Adipocyte (in vitro differentiated cells): Measurements from ENCODE around the gene FCGR2B.
A peak's percentile ranks its signal among the peaks of the same experiment; 100 is the strongest.
"Not testable (repeated sequence)": the region's sequence is repeated elsewhere in the genome, so short reads cannot be mapped to it uniquely, and the experiment has no call there.

Experiments
- DNase-seq: peaks from one replicate; pipeline ENCODE4 v3.0.0-alpha.2; 2015; ENCODE audit warnings: low read depth
- H3K27me3 ChIP-seq: replicated peaks from 2 replicates; pipeline ENCODE4 v1.7.0; 2013; ENCODE audit warnings: mild to moderate bottlenecking, low read length, moderate library complexity; ENCODE audit not compliant: control insufficient read depth, insufficient read depth
- H3K36me3 ChIP-seq: 2 replicates; pipeline ENCODE4 v1.7.0; 2013; ENCODE audit warnings: low read length, mild to moderate bottlenecking, moderate library complexity; ENCODE audit not compliant: control insufficient read depth, insufficient read depth, severe bottlenecking
- H3K4me1 ChIP-seq: 2 replicates; pipeline ENCODE4 v1.7.0; 2013; ENCODE audit warnings: mild to moderate bottlenecking, low read length, moderate library complexity; ENCODE audit not compliant: control insufficient read depth, insufficient read depth
- H3K4me3 ChIP-seq: 2 replicates; pipeline ENCODE4 v1.7.0; 2013; ENCODE audit warnings: mild to moderate bottlenecking, low read length, moderate library complexity
- H3K9ac ChIP-seq: 2 replicates; pipeline ENCODE4 v1.7.0; 2013; ENCODE audit warnings: mild to moderate bottlenecking, low read length, moderate library complexity
- H3K9me3 ChIP-seq: 2 replicates; pipeline ENCODE4 v1.7.0; 2013; ENCODE audit warnings: mild to moderate bottlenecking, low read length, moderate library complexity; ENCODE audit not compliant: control insufficient read depth

Gene FCGR2B

GRCh38 chr1:161634993-161635392, 27.9 kb upstream of the FCGR2B start:
- not testable (repeated sequence) for H3K27me3 ChIP-seq, H3K9ac ChIP-seq, H3K4me3 ChIP-seq, DNase-seq, H3K4me1 ChIP-seq, H3K9me3 ChIP-seq, H3K36me3 ChIP-seq

DNA sequence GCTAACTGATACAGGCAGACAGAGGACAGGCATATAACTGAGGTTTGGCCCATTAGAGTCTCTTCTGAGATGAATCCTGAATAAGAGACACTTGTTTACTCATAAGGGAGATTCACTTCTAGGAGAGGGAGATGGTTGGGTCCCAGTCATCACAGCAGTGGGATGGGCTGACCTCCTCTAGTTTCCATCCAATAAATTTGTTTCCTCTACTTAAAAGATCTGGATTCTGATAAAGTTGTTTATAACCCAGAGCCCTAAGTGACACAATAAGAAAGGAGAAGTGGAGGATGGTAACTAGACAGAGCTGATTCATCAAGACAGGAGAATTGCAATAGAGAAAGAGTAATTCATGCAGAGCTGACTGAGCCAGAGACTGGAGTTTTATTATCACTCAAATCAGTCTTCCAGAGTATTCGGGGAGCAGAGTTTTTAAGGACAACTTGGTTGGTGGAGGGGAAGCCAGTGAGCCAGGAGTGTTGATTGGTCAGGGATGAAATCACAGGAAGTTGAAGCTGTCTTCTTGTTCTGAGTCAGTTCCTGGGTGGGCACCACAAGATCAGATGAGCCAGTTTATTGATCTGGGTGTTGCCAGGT, 26.7 kb upstream of the FCGR2B start:
- not testable (repeated sequence) for DNase-seq, H3K9ac ChIP-seq

GRCh38 chr1:161636976-161637375, 26.0 kb upstream of the FCGR2B start:
- H3K9me3 ChIP-seq, H3K4me1 ChIP-seq, H3K9ac ChIP-seq, DNase-seq, H3K4me3 ChIP-seq, H3K36me3 ChIP-seq, H3K27me3 ChIP-seq: not testable (repeated sequence)

More for the DNA sequence above, 26.7 kb upstream of the FCGR2B start:
- H3K4me1 ChIP-seq, H3K9me3 ChIP-seq, H3K4me3 ChIP-seq, H3K36me3 ChIP-seq, H3K27me3 ChIP-seq: not testable (repeated sequence)

DNA sequence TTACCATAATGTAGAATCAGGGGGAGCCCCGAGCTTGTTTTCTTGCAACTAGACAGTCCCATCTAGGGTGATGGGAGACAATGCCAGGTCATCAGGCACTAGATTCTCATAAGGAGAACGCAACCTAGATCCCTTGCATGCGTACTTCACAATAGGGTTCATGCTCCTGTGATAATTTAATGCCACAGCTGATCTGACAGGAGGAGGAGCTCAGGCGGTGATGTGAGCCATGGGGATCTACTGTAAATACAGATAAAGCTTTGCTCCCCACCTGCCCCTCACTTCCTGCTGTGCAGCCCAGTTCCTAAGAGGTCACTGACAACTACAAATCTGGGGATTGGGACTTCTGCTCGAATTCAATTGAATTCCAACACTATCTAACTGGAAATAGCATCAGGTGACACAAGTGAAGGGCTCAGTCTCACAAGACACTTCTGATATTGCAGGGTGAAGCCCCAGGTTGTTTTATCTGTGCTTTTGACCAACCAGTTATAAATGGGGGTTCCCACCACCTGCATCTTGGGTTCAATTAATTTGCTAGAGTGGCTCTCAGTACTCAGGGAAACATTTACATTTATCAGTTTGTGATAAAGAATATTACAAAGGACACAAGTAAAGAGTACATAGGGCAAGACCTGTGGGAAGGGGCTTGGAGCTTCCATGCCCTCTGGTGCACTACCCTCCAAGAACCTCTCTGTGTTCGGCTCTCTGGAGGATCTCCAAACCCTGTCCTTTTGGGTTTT, 24.5 kb upstream of the FCGR2B start:
- H3K36me3 ChIP-seq, H3K4me3 ChIP-seq, H3K27me3 ChIP-seq, H3K4me1 ChIP-seq, H3K9ac ChIP-seq, DNase-seq, H3K9me3 ChIP-seq: not testable (repeated sequence)

DNA sequence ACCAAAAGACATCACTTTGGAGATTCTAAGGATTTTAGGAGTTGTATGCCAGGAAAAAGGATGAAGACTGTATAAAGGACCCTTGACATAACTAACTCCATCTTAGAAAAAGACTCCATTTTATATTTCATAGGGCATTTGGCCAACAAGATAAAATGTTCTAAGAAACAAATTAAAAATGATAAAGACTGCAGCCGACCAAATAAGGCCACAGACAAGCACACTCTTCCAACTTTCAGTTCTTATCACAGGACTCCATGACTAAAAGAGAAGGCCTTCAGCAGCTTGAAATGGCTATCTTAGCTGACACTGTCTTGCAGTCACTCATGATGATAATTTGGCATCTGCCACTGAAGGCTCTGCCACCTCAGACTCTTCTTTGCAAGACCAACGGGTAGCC, 23.7 kb upstream of the FCGR2B start:
- H3K4me3 ChIP-seq, H3K27me3 ChIP-seq, DNase-seq, H3K9me3 ChIP-seq, H3K9ac ChIP-seq, H3K4me1 ChIP-seq, H3K36me3 ChIP-seq: not testable (repeated sequence)

GRCh38 chr1:161642697-161643096, 20.2 kb upstream of the FCGR2B start:
- H3K4me1 ChIP-seq, H3K9ac ChIP-seq, H3K9me3 ChIP-seq, H3K36me3 ChIP-seq, H3K4me3 ChIP-seq, H3K27me3 ChIP-seq: not testable (repeated sequence)
- DNase-seq: peak; percentile 21

DNA sequence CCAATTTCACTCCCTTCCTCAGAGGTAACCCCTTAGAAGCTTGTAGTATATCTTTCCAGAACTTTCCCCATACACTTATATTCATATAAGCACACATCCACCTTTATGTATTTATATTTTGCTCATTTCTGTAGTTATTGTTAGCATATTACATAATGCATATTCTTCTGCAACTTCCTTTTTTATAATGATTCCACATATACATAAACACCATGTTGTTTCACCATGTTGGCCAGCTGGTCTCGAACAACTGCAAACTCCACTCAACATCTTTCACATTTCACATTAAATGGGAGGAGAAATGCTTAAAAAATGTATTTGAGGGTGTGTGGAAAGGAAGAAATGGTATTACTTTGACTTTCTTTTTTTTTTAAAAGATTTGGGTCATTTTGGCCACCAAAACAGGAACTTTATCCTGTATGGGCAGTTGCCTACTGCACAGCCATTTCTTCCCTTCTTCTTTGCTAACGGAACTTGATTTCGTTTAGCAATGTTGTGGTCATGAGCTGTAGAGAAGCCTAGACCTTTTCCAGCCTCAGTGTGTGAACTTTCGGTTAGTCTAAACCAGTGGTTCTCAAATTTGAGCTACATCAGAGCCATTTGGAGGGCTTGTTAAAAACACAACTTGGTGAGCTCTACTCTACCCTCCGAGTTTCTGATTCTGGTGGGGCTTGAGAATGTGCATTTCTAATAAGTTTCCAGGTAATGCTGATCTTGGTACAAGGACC, 19.3 kb upstream of the FCGR2B start:
- H3K9me3 ChIP-seq, H3K4me3 ChIP-seq, H3K9ac ChIP-seq, H3K36me3 ChIP-seq, H3K4me1 ChIP-seq, H3K27me3 ChIP-seq, DNase-seq: not testable (repeated sequence)

DNA sequence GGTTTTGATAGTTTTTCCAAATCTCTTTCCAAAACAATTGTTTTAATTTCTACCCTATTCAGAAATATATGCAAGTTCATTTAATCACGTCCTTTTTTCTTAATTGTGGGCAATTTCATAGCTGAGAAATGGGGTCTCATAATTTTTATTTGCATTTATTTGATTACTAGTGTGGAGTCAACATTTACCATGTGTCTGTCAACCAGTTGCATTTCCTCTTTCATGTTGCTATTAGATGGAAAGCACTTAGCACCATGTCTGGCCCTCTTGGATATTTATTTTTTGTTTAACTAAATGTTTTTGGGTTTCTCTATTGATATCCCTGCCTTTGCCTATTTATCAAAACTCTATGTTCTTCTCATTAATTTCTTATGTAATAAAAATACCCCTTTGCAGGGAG, 18.1 kb upstream of the FCGR2B start:
- not testable (repeated sequence) for H3K9ac ChIP-seq, H3K27me3 ChIP-seq, H3K9me3 ChIP-seq, DNase-seq, H3K4me1 ChIP-seq, H3K4me3 ChIP-seq, H3K36me3 ChIP-seq

DNA sequence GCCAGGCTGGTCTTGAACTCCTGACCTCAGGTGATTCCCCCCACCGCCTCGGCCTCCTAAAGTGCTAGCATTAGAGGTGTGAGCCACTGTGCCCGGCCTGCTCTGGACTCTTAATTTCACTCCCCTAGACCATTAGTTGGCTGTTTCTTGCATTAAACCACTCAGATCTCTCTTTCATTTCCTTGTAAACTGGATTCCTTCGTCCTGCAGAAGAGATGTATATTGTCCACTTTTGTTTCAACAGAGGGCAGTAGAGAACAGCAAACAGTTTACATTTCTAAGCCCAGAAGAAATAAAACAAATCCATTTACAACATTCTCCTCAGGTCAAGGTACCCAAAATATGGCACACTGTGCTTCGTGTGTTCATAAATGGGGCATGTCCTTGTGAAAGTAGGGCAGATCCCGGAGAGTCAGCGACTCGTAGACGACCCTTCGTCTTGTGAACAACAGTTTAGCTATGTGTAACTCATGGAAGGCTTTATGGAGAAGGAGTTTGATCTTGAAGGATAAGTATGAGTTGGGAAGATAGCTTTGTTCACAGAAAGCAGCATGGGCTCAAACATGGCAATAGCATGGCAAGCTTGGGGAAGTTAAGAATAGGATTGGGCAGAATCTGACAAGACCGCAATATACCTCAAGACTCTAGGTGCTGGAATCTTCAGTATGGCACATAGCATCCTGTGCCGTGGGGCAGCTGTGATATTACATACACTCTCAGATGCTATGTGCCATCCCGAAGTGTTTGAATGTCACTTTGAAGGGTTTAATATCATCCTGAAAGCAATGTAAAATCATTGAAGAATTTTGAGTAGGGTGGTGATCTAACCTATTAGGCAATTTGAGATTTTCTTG, 15.2 kb upstream of the FCGR2B start:
- H3K4me3 ChIP-seq, H3K9me3 ChIP-seq, H3K36me3 ChIP-seq, H3K9ac ChIP-seq, H3K27me3 ChIP-seq, H3K4me1 ChIP-seq: not testable (repeated sequence)
- peak; percentile 58 for DNase-seq

DNA sequence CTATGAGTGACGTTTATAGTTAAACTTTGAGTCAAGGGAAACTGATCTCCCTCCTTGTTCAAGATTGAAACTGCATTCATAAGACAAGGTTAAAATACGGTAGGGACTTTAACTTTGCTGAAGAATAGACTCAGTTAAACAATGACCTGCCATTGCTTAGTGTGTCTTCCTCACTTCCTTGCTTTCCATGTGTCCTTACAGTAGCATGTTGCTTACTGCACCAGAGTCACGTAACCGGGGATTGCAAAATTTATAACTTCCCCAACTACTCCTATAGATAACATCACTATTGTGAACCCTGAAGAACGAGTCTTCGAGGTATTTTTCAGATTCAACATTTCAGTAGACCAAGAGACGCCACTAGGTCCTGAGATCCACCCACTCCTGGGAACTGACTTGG, 9.4 kb upstream of the FCGR2B start:
- H3K4me3 ChIP-seq, H3K9me3 ChIP-seq, H3K4me1 ChIP-seq, H3K9ac ChIP-seq, H3K27me3 ChIP-seq, DNase-seq, H3K36me3 ChIP-seq: not testable (repeated sequence)

GRCh38 chr1:161653971-161654370, 9.0 kb upstream of the FCGR2B start:
- not testable (repeated sequence) for H3K9ac ChIP-seq, H3K4me3 ChIP-seq, DNase-seq, H3K36me3 ChIP-seq, H3K9me3 ChIP-seq, H3K4me1 ChIP-seq, H3K27me3 ChIP-seq
